ENCODE data around the gene YWHAE.
"Not testable (repeated sequence)": the region's sequence is repeated elsewhere in the genome, so short reads cannot be mapped to it uniquely, and the experiment has no call there.

- TF ChIP-seq CTCF (conservative IDR thresholded peaks at IDR 0.05; ENCODE audit: low read depth, low read length); EZH2 (IDR thresholded peaks at IDR 0.05; ENCODE audit: borderline replicate concordance, low read depth, low read length, poor library complexity, severe bottlenecking): not testable (repeated sequence)
Measured at GRCh38 chr17:1442721-1443120, 42.7 kb upstream of the YWHAE start.

All from A673 (cell line).